ENCODE data around the gene CDKAL1. TPM values are rescaled to one million over a fixed set of nuclear protein-coding genes. Genes with fewer than 3 reads are reported as not detected.

Gene CDKAL1
- total and polyA plus RNA-seq, 2 experiments from 2014 or later, result 12.2 to 13.7 TPM

DNA sequence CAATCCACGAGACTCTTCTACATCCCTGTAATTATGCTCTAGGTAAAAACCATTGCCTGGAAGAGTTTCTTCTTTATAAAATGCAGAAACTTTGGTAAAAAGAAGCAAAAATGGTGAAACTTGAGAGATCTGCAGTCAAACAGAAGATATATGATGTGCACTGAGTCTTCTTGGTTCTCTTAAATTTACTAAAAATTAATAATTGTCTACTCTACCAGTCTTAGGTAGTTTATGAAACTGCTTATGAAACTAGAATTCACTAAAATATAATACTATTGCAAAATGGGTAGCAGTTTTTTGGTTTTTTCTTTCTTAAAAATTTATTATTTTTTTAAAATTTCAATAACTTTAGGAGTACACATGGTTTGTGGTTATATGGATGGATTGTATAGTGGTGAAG, 540.2 kb downstream of the CDKAL1 start:
- Histone ChIP-seq H3K27me3 (no peaks in the 10 kb centered on the region), H3K36me3 (no peaks in the 10 kb centered on the region), H3K9me3 (ENCODE audit: low read depth) (no peaks in the 10 kb centered on the region), H3K4me1 (ENCODE audit: low read depth) (peaks cover 2% of the 10 kb centered on the region), H3K4me3 (no peak overlapping the region), H3K27ac (no peak overlapping the region)
- no peak for DNase-seq (ENCODE audit: low read depth in 1 of 2, low spot score in 1 of 2)
- TF ChIP-seq, protein P1, sequence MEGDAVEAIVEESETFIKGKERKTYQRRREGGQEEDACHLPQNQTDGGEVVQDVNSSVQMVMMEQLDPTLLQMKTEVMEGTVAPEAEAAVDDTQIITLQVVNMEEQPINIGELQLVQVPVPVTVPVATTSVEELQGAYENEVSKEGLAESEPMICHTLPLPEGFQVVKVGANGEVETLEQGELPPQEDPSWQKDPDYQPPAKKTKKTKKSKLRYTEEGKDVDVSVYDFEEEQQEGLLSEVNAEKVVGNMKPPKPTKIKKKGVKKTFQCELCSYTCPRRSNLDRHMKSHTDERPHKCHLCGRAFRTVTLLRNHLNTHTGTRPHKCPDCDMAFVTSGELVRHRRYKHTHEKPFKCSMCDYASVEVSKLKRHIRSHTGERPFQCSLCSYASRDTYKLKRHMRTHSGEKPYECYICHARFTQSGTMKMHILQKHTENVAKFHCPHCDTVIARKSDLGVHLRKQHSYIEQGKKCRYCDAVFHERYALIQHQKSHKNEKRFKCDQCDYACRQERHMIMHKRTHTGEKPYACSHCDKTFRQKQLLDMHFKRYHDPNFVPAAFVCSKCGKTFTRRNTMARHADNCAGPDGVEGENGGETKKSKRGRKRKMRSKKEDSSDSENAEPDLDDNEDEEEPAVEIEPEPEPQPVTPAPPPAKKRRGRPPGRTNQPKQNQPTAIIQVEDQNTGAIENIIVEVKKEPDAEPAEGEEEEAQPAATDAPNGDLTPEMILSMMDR (IDR thresholded peaks at IDR 0.05; ENCODE audit: low read depth, low read length), result no peak

DNA sequence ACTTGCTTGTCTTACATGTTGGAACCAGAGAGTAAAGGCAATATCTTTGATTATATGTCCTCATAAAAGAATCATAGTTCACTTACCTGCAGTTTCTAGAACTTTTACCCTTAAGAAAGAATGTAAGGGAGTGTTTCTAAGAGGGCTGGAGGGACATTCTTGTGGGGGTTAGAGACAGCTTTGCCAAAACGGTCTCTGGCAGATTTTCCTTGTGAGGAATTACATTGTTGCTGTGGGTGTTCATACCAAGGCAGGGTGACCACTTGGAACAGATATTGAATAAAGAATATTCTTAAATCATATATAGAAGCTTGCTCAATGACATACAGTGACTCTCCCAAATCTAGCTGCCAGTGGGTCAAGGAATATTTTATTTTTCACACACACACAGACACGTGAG, 541.7 kb downstream of the CDKAL1 start:
- Histone ChIP-seq H3K27ac (no peak overlapping the region), H3K4me1 (ENCODE audit: low read depth) (peaks cover 12% of the 10 kb centered on the region), H3K36me3 (no peaks in the 10 kb centered on the region), H3K9me3 (ENCODE audit: low read depth) (no peaks in the 10 kb centered on the region), H3K4me3 (no peak overlapping the region), H3K27me3 (no peaks in the 10 kb centered on the region)
- TF ChIP-seq, protein P1 (IDR thresholded peaks at IDR 0.05; ENCODE audit: low read depth, low read length), result no peak
- DNase-seq (ENCODE audit: low read depth in 1 of 2, low spot score in 1 of 2), result no peak

DNA sequence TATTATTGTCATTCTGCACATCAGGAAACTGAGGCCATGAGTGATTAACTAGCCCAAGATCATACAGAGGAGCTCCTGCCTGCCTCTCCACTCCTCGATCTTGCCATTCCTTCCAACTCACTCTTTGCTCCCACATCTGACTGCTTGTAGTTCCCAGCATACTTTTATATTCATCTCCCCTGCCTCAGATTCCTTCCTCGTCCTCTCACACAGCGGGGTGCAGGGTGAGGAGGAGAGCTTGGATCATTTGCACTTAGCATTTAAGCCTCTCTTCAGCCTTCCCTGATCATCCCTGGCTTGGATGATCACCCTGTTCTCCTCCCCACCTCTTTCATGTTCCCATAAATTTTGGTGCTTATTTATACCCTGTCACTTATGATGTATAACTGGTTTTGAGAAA, 544.2 kb downstream of the CDKAL1 start:
- no peak for DNase-seq (ENCODE audit: low read depth in 1 of 2, low spot score in 1 of 2)
- no peak overlapping the region for H3K27ac ChIP-seq
- H3K27me3 ChIP-seq, result no peaks in the 10 kb centered on the region
- H3K4me3 ChIP-seq, result no peak overlapping the region
- H3K36me3 ChIP-seq, result no peaks in the 10 kb centered on the region
- no peaks in the 10 kb centered on the region for H3K9me3 ChIP-seq (ENCODE audit: low read depth)
- TF ChIP-seq, protein P1 (IDR thresholded peaks at IDR 0.05; ENCODE audit: low read depth, low read length), result no peak
- peaks cover 19% of the 10 kb centered on the region for H3K4me1 ChIP-seq (ENCODE audit: low read depth)

DNA sequence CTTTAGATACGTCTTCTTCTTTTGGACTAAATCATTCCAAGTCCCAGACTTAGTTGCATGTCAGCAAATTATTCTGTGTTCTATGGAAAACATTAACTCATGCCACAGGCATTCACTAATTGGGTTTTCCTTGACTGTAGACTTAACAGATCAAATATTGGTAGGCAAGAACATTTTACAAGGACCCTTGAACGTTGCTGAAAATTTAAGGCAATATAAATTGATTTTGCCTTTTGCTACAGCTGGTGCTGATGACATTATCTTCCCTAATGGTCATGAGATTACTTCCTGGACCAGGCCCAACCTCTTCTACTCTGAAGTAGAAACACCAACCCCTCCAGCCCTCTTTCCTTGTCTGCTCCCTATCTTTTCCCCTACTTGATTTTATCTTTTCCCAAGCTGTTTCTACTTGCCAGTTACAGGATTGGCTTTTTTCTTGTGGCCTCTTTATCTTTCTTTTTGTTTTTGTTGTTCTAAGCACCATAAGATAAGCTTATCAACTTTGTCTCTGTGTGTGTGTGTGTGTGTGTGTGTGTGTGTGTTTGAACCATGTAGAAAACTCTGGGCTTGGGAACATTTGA, 545.3 kb downstream of the CDKAL1 start:
- H3K27ac ChIP-seq, result peak overlapping the region; percentile 46
- peak in 1 of 2 donors; percentile 44 for DNase-seq (ENCODE audit: low read depth in 1 of 2, low spot score in 1 of 2)
- H3K9me3 ChIP-seq (ENCODE audit: low read depth), result no peaks in the 10 kb centered on the region
- no peaks in the 10 kb centered on the region for H3K27me3 ChIP-seq
- peaks cover 19% of the 10 kb centered on the region for H3K4me1 ChIP-seq (ENCODE audit: low read depth)
- TF ChIP-seq, protein P1 (IDR thresholded peaks at IDR 0.05; ENCODE audit: low read depth, low read length), result no peak
- H3K4me3 ChIP-seq, result no peak overlapping the region
- no peaks in the 10 kb centered on the region for H3K36me3 ChIP-seq

DNA sequence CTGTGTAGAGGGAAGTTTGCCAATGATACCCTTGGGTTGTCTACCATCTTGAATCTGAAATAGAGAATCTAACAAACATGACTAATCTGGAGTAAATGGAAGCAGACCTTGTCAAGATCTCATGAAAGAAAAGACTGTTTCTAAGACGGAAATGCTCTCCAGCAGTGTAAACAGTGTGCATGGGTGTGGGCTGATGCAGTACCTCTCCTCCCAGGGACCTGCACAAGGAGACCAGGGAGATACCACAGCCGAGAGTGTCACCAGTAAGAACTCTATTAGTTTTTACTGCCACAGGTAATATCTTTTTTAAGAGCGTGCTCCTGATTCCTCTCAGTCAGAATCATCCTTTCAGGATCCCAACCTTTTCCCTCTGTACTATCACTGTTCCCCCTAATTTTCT, 546.0 kb downstream of the CDKAL1 start:
- TF ChIP-seq, protein P1 (IDR thresholded peaks at IDR 0.05; ENCODE audit: low read depth, low read length), result no peak
- Histone ChIP-seq H3K27me3 (no peaks in the 10 kb centered on the region), H3K9me3 (ENCODE audit: low read depth) (no peaks in the 10 kb centered on the region), H3K36me3 (no peaks in the 10 kb centered on the region), H3K4me3 (no peak overlapping the region), H3K27ac (no peak overlapping the region), H3K4me1 (ENCODE audit: low read depth) (peaks cover 19% of the 10 kb centered on the region)
- no peak for DNase-seq (ENCODE audit: low read depth in 1 of 2, low spot score in 1 of 2)

Measured in cardiac muscle cell (in vitro differentiated cells and primary cell).